GM12891 (cell line): ENCODE results near the gene CDC42BPA.

ENCODE experiments used
- DNase-seq: peaks from one replicate; pipeline ENCODE4 v3.0.0; 2011; ENCODE audit warnings: low spot score; ENCODE audit not compliant: insufficient read length
- FAIRE-seq: peaks from 2 replicates; lab custom pipeline; 2011; peaks lifted over from hg19 to GRCh38; lab: Jason Lieb, UNC
- PAX5 ChIP-seq: IDR thresholded peaks from 2 replicates; pipeline ENCODE4 v1.6.1; 2011; ENCODE audit warnings: low read length, moderate library complexity, mild to moderate bottlenecking; ENCODE audit not compliant: insufficient read depth, severe bottlenecking
- POLR2A ChIP-seq: IDR thresholded peaks from 2 replicates; pipeline ENCODE4 v1.6.1; 2011; ENCODE audit warnings: low read depth, low read length, control low read depth
- POLR2AphosphoS5 ChIP-seq: IDR thresholded peaks from 2 replicates; pipeline ENCODE4 v1.6.1; 2011; ENCODE audit warnings: low read depth, low read length, control low read depth
- POU2F2 ChIP-seq: IDR thresholded peaks from 2 replicates; pipeline ENCODE4 v1.6.1; 2011; ENCODE audit warnings: low read depth, mild to moderate bottlenecking, control low read depth, low read length, moderate library complexity
- SPI1 ChIP-seq: IDR thresholded peaks from 2 replicates; pipeline ENCODE4 v1.6.1; 2011; ENCODE audit warnings: low read depth, low read length, control low read depth
- TAF1 ChIP-seq: IDR thresholded peaks from 2 replicates; pipeline ENCODE4 v1.6.1; 2011; ENCODE audit warnings: low read depth, low read length, control low read depth

CDC42BPA gene

DNA sequence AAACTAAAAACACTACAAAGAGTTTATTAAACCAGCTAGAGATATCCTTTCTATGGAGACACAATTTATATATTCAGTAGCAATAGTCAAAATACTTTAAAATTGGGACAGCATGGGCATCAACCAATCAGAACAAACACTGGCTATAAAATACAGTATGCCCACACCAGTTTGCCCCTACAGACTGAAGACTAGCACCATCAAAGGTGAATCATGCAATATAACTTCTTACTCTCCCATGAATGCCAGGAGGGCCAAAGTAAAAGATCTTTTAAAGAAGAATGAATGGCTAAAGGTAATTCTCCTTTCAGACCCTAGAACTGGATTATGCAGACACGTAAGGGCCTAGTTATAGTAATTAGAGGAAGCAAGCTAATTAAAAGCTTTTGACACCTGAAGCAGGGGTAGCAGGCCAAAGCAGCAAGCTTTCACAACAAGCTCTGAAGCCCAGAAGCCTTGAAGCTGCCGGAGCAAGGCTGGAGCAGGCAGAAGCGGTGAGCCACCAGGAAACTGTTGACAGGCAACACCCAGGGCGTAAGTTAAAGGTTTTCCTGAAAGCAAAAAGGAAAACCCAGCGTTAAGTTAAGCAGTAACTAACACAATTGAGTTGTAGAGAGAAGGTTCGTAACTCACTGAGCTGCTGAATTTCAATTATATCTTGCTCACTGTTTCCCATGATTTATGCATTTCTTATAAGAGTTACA, 99.3 kb downstream of the CDC42BPA start:
- no peak for FAIRE-seq
- no peak for TF ChIP-seq PAX5
- TF ChIP-seq POU2F2, result no peak
- no peak for TF ChIP-seq SPI1
- TF ChIP-seq POLR2AphosphoS5, result no peak
- no peak for TF ChIP-seq POLR2A
- no peak for TF ChIP-seq TAF1
- no peak for DNase-seq

- DNase-seq (no peak), FAIRE-seq (no peak)
- TF ChIP-seq TAF1 (no peak), POLR2A (no peak), SPI1 (no peak), PAX5 (no peak), POLR2AphosphoS5 (no peak), POU2F2 (no peak)
Measured at GRCh38 chr1:227215863-227216510, 102.3 kb downstream of the CDC42BPA start.

DNA sequence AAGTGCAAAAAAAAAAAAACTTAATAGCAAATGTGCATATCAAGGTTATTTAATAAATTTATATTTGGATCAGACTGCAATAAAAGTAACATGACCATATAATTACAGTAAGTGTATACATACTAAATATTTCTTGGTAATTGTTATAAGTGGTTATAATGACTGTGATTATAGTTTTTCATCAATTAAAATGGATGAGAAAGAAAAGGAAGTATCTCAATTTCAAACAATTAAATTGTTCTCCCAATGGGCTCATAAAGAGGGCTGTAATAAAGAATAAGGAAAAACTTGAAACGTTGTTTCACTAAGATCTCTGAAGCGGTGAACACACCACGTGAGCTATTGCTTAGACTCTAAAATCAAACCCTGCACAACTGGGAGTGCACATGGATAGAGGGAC, 104.1 kb downstream of the CDC42BPA start:
- FAIRE-seq, result no peak
- DNase-seq, result no peak
- TF ChIP-seq POLR2A (no peak), POU2F2 (no peak), TAF1 (no peak), POLR2AphosphoS5 (no peak), SPI1 (no peak), PAX5 (no peak)

- DNase-seq (no peak), FAIRE-seq (no peak)
- TF ChIP-seq POLR2A (no peak), SPI1 (no peak), POLR2AphosphoS5 (no peak), TAF1 (no peak), POU2F2 (no peak), PAX5 (no peak)
Measured at GRCh38 chr1:227213426-227213825, 104.9 kb downstream of the CDC42BPA start.

- FAIRE-seq (no peak), DNase-seq (no peak)
- TF ChIP-seq POU2F2 (no peak), TAF1 (no peak), SPI1 (no peak), POLR2A (no peak), POLR2AphosphoS5 (no peak), PAX5 (no peak)
Measured at GRCh38 chr1:227212164-227212563, 106.1 kb downstream of the CDC42BPA start.

DNA sequence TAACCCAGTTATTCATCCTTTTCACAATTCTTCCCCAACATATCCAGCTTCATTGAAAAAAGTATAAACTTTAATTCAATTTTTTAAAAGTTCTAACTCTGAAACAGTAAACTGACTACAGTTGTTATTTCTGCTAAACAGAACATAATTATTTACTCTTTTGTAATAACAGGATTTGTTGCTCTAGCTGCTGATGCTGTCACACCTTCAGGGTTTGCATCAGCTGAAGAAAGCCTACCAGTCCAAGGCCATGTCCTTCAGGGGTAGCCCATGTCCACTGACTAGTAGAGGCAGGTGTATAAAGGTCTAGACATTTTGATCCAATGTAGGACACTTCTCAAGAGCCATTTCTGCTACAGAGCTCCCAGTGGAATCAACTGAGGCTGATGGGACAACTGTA, 107.7 kb downstream of the CDC42BPA start:
- DNase-seq (no peak), FAIRE-seq (no peak)
- no peak for TF ChIP-seq PAX5
- no peak for TF ChIP-seq POLR2AphosphoS5
- TF ChIP-seq SPI1, result no peak
- TF ChIP-seq POU2F2, result no peak
- TF ChIP-seq POLR2A, result no peak
- no peak for TF ChIP-seq TAF1

DNA sequence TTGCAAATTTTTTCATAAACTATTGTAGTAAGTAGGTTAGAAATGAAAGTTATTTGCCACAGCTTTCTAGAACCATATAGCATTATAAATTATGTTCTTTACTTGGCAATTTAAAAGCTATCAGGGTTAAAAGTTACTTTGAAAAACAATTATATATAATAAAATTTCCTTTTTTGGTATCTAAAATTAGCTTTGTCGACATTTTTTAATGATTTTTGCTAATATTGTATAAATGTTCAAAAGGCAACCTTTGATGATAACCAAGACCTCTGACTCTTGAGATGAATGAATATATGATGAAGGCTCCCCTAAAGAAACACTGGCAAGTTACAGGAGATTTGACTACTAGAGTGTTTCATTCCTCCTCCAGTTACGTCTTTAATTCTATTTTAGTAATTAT, 121.2 kb downstream of the CDC42BPA start:
- FAIRE-seq (no peak), DNase-seq (no peak)
- no peak for TF ChIP-seq POU2F2
- TF ChIP-seq SPI1, result no peak
- no peak for TF ChIP-seq PAX5
- no peak for TF ChIP-seq POLR2AphosphoS5
- TF ChIP-seq TAF1, result no peak
- no peak for TF ChIP-seq POLR2A

GRCh38 chr1:227192163-227192562, 126.1 kb downstream of the CDC42BPA start:
- FAIRE-seq, result peak; percentile 61
- no peak for DNase-seq
- no peak for TF ChIP-seq PAX5
- TF ChIP-seq SPI1, result no peak
- TF ChIP-seq POLR2A, result no peak
- no peak for TF ChIP-seq TAF1
- TF ChIP-seq POLR2AphosphoS5, result no peak
- TF ChIP-seq POU2F2, result no peak

DNA sequence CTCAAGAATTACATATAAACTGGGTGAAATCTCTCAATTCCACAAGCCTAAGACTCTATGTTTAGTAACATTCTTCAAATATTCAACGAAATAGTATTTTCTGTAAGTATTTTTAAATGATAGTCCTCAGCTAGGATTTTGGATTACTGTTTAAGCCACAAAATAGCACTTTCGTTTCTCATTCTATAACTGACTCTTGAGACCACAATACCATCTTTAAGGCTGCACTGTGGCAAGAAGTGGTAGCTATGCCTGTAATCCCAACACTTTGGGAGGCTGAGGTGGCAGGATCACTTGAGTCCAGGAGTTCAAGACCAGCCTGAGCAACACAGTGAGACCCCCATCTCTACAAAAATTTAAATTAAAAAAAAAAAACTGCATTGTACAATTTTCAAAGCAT, 126.7 kb downstream of the CDC42BPA start:
- DNase-seq, result no peak
- FAIRE-seq, result no peak
- no peak for TF ChIP-seq PAX5
- TF ChIP-seq POLR2AphosphoS5, result no peak
- no peak for TF ChIP-seq SPI1
- TF ChIP-seq POU2F2, result no peak
- TF ChIP-seq TAF1, result no peak
- TF ChIP-seq POLR2A, result no peak
